GM12873 (cell line): ENCODE data around the gene SND1.

Experiments
- CTCF ChIP-seq: IDR thresholded peaks from 2 replicates; pipeline ENCODE4 v1.5.1; 2012; ENCODE audit warnings: low read depth, mild to moderate bottlenecking, moderate library complexity, low read length, control low read depth; ENCODE audit not compliant: insufficient read depth; ENCODE audit errors: missing control alignments

The SND1 gene

GRCh38 chr7:127824682-127825081 is 172.7 kb downstream of the SND1 start:
- TF ChIP-seq CTCF, result no peak

DNA sequence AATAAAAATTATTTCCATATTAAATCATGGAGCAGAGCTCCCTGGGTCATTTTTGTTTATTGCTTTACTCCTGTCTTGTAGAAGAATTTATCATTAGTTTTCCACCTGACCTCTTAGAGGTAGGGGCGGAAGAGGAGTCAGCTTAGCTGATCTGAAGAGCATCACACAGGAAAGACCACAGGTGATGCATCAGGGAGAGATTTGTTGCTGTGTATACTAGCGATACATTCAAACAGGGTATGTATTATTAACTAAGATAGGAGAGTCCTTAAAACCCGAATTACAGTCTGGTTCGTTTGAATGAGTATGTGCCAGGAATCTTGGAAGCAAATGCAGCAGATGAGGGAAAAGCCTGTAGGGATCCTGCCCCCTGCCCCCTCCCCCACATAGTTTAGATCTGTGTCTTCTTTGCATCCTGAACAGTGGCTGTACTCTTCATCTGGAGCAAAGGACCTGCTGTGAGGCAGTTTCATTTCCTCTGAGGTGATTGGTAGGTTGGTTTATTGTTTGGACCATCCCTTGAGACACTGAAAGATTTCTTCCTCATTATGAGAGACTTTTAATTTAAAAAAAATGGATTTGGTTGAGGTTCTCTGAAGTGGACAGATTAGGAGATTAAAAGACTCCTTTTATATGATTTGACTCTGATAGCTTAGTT is 177.0 kb downstream of the SND1 start:
- TF ChIP-seq CTCF, result no peak

- no peak for TF ChIP-seq CTCF
These were observed 179.6 kb downstream of the SND1 start for GRCh38 chr7:127831318-127832219.

DNA sequence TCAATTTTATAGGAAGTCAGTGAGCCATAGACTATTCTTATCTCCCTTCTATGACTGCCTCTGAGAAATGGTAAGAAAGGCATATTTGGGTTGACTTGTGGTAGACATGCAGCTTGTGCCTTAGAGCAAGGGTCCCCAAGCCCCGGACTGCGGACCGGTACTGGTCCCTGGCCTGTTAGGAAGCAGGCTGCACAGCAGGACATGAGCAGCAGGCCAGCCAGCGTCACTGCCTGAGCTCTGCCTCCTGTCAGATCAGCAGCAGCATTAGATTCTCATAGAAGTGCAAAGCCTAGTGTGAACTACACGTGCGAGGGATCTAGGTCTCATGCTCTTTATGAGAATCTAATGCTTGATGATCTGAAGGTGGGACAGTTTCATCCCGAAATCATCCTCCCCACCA is 180.6 kb downstream of the SND1 start:
- TF ChIP-seq CTCF, result no peak

DNA sequence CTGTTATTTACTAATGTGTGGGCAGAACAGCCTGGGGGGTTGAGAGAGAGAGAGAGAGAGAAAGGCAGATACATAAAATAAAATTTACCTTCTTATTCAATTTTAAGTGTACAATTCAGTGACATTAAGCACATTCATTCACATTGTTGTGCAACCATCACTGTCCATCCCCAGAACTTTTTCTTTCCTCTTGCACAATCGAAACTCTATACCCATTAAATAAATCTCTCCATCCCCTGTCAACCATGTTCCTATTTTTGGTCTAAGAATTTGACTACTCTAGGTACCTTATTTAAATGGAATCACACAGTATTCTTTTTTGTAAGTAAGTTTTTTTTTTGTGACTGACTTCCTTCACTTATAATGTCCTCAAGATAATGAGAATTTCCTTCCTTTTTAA is 181.6 kb downstream of the SND1 start:
- no peak for TF ChIP-seq CTCF

GRCh38 chr7:127835679-127836078 is 183.7 kb downstream of the SND1 start:
- no peak for TF ChIP-seq CTCF

DNA sequence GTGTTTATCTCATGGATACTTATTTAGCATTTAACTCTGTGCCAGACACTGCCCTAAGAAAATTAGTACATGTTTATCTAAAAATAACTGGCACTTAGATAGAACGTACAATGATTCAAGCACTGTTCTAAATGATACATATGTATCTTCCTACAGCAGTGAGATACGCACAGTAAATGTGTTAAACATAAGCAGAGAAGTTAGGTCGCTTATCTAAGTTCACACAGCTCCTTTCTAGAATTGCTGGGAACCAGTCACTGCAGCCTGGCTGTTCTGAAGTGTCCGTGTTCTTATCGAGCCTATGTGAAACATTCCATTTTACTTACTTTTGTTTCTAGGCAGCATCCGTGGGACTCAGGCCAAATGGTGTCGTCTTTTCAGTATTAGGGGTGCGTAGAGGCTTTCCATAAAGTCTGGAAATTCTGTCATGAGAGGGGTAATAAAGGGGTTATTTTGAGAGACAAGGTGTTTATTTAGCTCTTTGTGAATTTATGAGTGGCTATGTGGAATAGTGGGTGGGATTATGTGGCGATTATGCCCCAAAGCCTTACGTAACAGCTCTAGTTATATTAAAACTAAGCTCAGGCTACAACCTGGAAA is 186.9 kb downstream of the SND1 start:
- TF ChIP-seq CTCF, result no peak
